Coronary artery (tissue), 2 donors: Measurements from ENCODE around the gene IRF4.

ENCODE experiments used
- DNase-seq: peaks from one replicate; pipeline ENCODE4 v3.0.0-alpha.2; 2017; ENCODE audit warnings: low spot score
- H3K27ac ChIP-seq, 2 donors: fragments of 200-600 bp; sonication (generic); one replicate each; pipeline ENCODE4 v1.5.1; 2016 to 2019
- H3K4me3 ChIP-seq: fragments of 200-600 bp; sonication (generic); 2 replicates; pipeline ENCODE4 v1.5.1; 2016; ENCODE audit warnings: mild to moderate bottlenecking, moderate library complexity
- CTCF ChIP-seq: fragments of 200-600 bp; sonication (generic); IDR thresholded peaks from one replicate; pipeline ENCODE4 v1.5.1; 2019; ENCODE audit warnings: antibody characterized with exemption

The IRF4 gene

DNA sequence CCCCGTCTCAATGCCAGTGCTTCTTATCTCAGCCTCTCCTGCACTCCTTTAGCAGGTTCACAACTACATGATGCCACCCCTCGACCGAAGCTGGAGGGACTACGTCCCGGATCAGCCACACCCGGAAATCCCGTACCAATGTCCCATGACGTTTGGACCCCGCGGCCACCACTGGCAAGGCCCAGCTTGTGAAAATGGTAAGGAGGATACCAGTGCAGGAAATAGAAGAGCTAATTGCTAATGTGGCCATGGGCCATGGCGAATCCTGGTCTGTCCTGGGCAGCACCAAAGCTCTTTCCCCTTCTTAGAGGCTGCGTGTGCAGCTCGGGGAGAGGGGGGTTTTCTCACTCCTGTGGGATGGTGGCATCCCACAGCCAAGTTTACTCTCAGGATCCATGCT is 5.5 kb downstream of the IRF4 start:
- Histone ChIP-seq H3K27ac (no peak overlapping the region), H3K4me3 (no peak overlapping the region)
- TF ChIP-seq CTCF = no peak
- peak; percentile 55 for DNase-seq

GRCh38 chr6:397604-398003 is 6.1 kb downstream of the IRF4 start:
- Histone ChIP-seq H3K27ac (no peak overlapping the region), H3K4me3 (no peak overlapping the region)
- no peak for TF ChIP-seq CTCF
- DNase-seq = no peak

DNA sequence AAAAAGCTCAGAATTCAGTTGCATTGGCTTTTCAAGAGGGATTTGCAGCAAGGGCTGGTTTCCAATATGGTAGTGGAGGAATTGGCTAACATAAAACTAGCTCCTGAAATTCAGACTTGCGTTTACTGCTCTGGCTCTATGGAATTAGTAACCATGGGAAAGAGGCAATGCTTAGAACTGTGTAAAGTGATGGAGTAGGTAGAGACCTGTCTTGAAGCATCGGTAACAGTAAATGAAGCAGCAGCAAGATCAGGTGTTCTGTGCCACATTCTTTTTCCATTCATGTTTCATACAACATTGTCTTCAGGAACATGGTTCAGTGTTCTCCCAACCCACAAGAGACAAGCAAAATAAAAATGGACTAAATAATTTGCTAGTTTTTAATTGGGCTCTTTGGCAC is 6.5 kb downstream of the IRF4 start:
- Histone ChIP-seq H3K4me3 (no peak overlapping the region), H3K27ac (no peak overlapping the region)
- TF ChIP-seq CTCF = no peak
- no peak for DNase-seq

DNA sequence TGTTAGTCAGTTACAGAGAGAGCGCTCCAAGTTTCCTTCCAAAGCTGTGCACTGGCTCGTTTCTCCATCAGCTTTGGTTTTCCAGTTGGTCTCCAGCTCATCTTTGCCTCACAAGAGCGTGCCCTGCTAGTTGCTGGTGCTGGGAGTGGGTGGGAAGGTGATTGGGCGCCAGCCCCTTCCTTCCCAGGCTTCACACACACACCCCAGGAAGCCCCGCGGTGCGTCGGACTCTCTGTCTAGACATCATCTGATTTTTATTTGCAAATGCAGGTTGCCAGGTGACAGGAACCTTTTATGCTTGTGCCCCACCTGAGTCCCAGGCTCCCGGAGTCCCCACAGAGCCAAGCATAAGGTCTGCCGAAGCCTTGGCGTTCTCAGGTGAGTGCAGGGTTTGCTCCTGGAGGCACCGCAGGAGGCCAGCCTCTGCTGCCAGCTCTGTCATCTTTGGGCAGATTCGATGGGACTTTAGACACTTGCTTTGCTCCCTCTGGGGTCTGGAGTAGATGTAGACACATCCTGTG is 7.1 kb downstream of the IRF4 start:
- TF ChIP-seq CTCF = no peak
- H3K4me3 ChIP-seq = no peak overlapping the region

GRCh38 chr6:399785-400534 is 8.4 kb downstream of the IRF4 start:
- TF ChIP-seq CTCF = no peak
- no peak for DNase-seq
- Histone ChIP-seq H3K27ac (no peak overlapping the region), H3K4me3 (no peak overlapping the region)

More for the DNA sequence above, 7.1 kb downstream of the IRF4 start:
- peak; percentile 63 for DNase-seq
- H3K27ac ChIP-seq = no peak overlapping the region

GRCh38 chr6:400815-401214 is 9.3 kb downstream of the IRF4 start:
- no peak for TF ChIP-seq CTCF
- no peak overlapping the region for H3K4me3 ChIP-seq
- no peak for DNase-seq
- no peak overlapping the region for H3K27ac ChIP-seq
